ENCODE measurements around the gene DOCK1.
"Not testable (repeated sequence)": the region's sequence is repeated elsewhere in the genome, so short reads cannot be mapped to it uniquely, and the experiment has no call there.

The DOCK1 gene

DNA sequence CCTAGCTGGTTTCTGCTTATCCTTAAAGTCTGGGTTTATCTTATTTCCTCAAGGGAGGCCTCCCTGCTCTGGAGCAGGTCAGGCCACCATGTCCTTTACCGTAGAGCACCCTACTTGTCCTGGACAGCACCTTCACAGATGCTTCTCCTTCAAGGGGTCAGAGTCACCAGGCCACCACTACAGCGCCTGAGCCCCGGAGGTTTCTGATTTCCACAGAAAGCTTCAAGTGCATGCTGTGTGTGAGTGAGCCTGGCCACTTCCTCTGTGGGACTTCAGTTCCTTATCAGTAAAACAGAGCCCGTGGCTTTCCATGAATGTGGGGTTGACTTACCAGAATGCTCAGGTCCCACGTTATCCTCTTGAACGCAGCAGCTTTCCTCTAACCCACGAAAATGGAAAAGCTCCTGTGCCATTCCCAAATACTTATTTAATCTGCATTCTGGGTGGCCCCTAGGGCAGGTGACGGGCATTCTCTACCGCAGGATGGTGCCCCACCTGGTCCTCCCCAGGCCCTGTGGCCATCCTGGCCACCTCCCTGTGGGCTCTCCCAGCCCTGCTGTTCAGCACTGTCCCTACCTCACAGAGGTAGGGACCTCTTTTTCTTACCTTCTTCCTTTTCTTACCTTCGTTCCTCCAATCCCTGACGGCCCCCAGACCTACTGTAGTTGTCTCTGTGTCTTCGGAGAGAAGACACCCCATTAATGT, 1.4 kb upstream of the DOCK1 start:
- no peak for DNase-seq

DNA sequence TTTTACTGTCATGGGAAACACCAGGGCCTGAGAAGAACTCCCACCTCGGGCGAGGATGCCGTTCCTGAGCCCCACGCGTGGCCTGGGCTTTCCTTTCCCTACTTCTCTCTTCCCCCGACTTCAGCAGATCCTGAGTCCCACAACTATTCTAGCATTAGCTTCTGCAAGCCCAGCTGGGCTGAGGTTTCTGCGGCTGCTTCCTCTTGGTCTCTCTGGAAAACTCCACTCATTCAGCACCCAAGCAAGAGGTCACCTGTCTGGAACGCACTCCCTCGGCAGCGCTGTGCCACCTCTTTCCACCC, 761 bp upstream of the DOCK1 start:
- no peak for DNase-seq

DNA sequence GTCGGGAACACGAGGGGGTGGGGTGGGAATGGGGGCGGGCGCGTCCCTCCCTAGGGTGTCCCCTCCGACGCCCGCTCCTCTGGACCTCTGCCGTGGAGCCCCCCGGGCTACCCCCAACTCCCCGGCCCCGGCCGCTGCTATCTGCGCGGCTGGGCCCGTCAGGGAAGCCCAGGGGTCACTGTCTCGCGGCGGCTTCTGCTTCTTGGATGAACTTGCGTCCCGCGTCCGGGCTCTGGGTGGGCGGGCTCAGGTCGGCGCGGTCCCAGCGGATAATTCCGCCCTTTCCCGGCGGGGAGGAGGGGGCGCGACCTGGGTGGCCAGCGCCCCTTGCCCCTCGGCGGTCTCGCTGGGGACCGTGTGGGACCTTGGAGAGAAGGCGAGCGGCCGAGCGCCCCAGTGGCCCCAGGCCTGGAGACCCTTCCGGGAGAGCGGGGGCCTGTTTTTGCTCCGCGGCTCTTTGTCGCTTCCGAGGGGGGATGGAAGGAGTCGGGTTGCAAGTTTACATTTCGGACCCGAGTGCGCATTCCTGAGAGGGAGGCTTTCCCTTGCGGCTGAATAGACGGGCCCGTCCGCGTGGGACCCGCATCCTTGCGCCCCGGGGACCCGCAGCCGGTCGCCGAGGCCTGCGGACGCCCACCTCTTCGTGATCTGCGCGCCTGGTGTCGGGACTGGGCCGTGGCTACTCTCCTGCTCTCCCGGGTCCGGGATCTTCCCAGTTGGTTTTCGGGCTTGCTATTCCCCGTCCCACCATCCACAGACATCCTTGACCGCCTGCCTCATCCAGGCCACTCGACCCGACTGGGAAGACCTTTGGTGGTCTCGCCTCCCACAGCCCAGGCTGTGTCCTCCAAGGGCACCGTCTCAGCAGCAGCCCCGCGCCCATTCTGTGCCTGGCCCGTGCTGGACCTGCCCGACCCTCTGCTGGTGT, 812 bp downstream of the DOCK1 start:
- DNase-seq = no peak

DNA sequence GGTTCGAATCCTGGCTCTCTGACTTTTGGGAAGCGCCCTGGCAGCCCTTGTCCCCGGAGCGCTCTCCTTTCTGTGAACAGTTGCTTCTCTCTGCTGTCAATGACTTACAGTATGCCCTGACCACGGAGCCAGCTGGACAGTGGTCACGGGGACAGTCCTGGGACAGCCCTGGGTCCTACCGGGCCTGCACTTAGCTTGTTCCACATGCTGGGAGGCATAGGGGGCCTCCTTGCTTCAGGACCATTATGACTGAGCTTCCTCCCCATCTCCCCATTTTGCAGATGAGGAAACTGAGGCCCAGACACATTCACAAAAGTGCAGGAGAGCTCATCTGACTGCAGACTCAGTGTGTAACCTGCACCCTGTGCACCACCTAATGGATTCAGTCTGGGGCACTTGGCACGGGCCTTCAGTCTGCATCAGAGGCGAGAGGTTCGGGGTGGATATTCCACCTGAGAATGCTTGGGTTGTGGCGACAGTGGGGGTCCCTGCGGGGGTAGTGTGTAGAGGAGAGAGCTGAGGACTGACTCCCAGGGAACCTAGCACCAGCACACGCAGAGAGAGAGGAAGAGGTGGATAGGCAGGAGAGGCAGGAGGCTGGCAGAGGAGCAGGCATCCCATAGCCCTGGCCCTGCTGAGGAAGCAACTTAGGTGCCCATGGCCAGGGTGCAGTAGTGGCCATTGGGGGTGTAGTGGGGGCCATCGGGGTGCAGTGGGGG, 1.6 kb downstream of the DOCK1 start:
- no peak for DNase-seq

DNA sequence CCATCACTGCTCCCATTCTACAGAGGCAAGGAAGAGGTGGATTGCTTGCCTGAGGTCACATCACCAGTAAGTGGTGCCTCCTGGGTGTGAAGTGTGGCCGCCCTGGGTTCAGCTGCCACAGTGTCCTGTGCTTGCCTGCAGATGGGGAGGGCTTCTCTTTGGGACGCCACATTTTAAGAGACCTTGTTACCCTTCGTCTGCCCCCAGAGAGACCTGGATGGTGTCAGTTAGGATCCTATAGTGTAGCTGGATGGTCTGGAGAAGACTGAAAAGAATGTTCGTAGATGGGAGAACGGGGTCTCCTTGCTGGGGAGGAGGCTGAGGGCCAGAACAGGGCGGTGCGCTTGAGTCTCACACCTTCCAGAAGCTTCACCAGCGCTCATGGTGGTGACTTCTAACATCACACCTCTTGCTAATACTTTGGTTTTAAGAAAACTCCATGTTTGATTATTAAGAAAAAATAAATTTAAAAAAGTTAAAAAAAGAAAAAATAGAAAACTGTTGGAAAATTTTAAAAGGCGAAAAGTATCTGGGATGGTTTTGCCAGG, 2.3 kb downstream of the DOCK1 start:
- DNase-seq = no peak

DNA sequence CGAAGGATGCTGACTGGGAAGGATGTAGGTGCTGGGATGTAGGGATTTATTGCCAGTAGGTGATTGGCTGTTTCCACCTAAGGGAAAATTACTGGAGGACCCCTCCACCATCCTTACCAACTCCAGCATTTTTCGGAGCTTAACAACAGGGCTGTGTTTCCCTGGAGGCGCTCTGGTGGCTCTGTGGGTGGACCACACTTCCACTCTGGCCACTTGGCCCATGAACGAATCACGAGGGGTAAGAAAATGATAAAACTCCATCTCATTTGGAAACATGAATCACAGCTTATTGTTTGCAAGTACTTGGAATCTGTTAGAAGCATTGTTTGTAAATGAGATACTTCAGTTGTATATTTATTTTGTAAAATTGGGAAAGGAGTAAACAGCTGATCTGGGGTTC, 3.0 kb downstream of the DOCK1 start:
- DNase-seq = no peak

DNA sequence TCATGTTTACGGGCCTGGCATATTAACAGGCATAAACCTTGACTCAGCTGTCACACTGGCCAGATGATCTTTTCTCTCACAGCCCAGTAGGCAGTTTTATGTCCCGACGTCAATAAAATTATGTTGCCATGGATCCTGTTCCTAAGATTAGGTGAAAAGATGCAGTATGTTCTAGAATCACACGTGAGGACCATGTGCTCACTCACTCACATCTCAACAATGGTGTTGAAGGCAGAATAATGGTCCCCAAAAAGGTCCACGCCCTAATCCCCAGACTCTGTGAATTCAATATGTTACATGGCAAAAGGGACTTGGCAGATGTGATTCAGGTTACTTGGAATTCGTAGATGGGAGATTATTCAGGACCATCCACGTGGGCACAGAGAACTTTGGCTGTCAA, 3.5 kb downstream of the DOCK1 start:
- no peak for DNase-seq

DNA sequence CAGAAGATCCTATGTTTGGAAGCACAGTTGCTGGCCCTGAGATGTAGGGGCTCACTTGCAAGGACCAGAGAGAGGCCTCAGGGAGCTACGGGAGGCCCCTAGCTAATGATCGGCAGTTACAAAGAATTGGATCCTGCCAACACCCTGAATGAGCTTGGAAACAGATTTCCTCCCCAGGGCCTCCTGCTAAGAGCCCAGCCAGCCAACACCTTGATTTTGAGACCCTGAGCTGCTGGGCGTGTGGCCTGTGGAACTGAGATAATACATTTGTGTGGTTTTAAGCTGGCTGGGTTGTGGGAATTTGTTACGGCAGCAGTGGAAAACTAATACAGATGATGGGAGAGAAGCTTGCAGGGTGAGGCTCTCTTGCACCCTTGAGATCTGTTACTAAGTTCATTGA, 3.9 kb downstream of the DOCK1 start:
- DNase-seq = no peak

DNA sequence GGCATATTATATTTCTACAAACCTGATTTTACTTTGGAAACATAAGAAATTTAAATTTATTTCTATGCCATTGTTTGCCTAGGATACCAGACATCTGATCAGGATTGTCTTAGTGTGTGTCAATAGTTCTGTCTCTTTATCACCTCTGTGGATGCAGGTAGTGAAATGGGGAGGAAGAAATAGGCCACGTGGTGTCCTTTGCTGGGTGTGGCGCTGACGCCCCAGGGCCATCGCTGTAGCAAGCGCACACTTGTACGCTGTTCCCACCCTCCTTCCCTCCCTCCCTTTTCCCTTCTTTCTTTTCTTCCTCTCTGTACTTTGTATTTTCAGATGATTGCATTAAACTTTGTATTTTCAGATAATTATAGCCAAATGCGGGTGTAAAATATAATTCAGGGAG, 5.0 kb downstream of the DOCK1 start:
- DNase-seq = no peak

DNA sequence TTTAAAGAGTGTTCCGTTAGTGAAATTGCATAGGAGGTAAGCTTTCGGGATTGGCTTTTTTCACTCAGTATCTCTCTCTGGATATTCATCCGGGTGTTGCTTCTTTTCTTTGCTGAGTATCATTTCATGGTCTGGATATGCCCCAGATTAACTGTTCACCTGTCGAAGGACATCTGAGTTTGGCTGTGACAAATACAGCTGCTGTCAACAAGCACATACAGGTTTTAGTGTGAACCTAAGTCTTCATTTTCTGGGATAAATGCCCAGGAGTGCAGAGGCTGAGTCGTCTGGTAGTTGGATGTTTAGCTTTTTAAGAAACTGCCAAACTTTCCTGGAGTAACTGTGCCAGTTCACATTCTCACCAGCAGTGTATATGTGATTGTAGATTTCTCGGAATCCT, 5.6 kb downstream of the DOCK1 start:
- no peak for DNase-seq

DNA sequence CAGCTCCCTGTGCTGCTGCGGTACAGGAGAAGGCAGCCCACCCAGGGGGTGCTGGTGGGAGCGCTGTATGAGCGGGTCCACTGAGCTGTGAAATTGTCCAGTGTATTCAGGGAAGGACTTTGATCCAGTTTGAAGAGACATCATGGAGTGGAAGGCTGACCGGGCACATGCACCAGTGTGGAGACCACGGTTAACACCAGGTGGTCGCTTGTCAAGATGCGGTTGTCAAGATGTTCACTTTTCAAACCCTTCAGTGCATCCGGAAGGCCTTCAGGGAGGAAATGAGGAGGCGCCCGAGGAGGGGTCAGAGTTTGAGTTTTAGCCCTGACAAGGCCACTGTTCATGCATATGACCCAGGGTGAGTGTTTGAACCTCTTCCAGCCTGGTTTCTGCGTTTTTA, 6.1 kb downstream of the DOCK1 start:
- no peak for DNase-seq

DNA sequence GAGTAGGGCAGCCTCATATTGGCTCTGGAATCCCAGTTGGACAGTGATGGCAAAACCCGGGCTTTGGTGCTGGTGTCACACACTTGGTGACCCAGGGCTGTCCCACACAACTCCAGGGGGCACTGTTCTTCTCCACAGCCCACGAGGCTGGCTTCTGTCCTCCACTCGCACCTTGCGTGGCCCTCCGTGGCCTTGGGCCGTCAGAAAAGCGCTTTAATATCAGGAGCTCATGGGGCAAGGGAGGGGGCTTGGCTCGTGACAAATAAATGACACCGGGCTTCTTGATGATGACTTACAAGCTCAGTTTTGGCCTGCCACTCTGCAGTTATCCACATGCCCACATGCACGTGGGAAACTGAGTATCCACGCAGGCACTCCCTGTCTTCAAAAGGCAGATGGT, 8.1 kb downstream of the DOCK1 start:
- DNase-seq = no peak

DNA sequence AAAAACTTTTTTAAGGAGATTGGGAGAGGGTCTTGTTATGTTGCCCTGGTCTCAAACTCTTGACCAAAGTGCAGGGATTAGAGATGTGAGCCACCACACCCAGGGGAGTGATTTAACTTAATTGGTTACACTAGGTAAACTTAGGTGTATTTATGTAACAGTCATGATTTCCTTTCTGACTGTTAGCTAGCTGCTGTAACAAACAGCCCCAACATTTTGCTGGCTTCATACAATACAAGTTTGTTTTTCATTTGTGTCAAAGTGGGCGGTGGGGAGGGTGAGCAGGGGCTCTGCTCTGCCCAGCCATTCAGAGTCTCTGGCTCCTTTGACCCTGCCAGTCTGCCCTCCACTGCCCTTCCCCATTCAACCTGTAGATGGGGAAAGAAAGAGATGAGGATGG, 9.3 kb downstream of the DOCK1 start:
- no peak for DNase-seq

DNA sequence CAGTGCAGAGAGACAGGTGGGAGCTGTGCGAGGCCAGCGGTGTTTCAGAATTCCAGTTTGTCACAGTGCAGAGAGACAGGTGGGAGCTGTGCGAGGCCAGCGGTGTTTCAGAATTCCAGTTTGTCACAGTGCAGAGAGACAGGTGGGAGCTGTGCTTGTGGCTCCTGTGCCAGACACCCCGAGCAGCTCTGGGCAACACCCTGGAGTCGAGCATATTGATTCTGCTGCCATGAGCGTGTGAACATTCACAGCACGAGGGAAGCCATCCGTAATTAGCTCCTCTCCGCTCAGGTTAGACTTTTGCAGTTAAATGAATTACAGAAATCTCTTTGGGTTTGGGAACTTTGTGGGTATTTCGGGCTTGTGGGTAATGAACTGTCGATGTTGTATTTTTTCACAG, 11.7 kb downstream of the DOCK1 start:
- DNase-seq = not testable (repeated sequence)

DNA sequence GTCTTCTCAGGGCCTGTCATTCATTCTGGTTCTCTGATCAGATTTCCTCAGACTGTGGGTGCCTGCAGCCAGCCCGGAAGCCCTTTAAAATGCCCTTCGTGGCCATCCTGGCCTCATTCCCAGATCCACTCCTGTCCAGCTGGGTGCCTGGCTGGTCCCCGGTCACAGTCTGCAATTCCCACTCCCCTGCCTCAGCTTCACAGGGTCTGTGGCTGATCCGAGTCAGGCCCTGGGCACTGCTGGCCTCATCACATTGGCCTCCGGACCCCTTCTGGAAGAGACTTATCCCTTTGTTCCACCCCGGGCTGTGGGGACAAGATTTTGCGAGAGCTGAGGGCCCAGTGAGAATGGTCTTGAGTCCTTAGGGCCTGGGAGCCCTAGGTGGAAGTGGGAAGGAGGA, 12.1 kb downstream of the DOCK1 start:
- DNase-seq = no peak

DNA sequence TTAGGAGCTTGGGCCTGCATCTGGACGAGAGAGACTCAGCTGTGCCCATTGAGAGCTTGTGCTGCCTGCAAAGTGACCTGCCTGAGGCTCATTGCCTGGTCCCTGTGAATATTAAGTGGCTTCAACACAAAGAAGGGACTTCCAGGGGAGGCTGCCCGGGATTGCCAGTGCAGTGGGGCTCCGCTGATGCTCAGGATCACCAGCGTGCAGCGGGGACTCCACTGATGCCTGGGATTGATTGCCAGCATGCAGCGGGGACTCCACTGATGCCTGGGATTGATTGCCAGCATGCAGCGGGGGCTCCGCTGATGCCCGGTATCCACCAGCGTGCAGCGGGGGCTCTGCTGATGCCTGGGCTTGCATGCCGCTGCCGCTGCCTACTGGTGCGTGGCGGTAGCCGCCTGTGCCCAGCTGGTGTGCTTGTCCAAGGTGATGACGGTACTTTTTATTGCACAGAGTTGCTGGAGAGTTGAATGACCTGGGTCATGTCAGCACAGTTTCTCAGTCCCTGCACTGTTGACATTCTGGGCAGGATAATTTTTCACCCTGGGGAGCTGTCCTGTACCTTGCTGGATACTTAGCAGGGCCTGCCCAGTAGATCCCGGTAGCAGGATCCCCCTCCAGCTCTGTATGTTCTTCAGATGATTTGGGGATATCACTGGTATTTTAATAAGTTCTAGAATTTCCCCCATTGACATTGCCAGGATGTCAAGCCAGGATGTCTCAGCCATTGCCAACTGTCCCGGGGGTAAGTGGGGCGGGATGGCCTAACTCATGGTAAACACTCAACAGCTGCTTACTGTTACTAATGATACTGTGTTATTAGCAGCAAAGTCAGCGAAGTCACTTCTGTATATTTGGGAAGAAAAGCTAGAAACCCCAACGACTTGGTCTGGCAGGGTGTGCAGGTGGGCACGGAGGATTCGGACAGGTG, 13.0 kb downstream of the DOCK1 start:
- no peak for DNase-seq

DNA sequence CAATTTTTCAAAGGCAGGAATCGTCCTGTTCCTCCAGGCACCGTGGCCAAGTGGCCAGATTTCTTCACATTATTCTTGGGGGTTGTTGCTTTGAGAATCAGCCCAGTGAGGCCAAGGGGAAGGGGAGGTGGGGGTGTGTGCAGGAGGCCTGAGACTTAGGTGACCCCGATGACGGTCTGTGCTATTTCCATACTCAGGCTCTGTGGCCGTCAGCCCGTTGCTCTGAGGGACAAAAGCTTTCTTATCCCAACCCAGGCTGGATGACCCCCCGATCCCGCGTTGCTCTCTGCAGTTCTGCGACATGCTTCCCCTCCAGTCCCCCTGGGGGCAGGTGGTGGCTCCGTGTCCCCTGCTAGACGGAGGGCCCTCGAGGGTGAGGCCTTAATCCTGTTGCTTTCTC, 14.2 kb downstream of the DOCK1 start:
- no peak for DNase-seq

DNA sequence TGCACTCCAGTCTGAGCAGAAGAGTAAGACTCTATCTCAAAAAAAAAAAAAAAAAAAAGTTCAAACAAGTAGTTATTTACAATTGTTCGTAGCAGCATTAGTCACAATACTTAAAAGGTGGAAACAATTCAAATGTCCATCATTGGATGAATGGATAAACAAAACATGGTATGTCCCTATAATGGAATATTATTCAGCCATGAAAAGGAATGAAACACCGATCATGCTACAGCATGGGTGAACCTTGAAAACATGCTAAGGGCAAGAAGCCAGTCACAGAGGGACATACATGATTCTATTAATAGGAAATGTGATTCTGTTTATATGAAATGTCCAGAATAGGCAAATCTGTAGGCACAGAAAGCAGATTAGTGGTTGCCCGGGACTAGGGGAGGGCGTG, 15.9 kb downstream of the DOCK1 start:
- DNase-seq = no peak

DNA sequence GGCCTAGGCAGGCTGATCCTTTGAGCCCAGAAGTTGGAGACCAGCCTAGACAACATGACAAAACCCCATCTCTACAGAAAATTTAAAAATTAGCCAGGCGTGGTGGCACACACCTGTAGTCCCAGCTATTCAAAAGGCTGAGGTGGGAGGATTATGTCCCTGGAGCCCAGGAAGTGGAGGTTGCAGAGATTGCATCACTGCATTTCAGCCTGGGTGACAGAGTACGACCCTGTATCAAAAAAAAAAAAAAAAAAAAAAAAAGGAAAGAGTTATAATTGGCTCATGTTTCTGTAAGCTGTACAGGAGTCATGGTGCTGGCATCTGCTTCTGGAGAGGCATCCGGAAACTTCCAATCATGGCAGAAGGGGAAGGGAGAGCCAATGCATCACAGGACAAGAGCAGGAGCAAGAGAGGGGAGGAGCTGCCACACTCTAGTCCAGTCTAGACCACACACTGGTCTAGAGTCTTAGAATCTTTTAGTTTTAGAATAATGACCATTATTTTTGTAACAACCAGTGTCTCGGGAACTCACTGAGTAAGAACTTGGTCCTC, 16.8 kb downstream of the DOCK1 start:
- no peak for DNase-seq

DNA sequence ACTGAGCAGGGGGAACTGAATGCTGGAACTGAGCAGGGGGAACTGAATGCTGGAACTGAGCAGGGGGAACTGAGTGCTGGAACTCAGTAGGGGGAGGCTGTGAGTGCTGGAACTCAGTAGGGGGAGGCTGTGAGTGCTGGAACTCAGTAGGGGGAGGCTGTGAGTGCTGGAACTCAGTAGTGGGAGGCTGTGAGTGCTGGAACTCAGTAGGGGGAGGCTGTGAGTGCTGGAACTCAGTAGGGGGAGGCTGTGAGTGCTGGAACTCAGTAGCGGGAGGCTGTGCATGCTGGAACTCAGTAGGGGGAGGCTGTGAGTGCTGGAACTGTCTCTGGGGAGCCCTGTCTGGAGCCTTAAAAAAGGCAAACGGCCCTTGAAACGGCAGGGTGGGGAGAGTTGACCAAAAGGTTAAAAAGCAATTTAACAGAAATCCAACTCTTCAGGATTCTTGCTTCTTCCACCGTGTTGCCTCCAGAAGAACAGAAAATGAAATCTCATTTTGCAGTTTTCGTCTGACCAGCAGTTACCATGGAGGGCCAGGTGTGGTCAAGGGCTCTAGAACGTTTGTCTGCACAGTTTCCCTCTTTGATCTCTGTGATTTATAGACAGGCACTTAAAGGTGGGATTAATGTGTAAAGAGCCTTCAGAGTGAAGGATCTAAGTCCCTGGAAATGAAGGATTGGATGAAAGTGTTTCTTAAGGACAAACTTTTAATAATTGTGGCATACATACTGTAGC, 19.1 kb downstream of the DOCK1 start:
- DNase-seq = no peak

DNA sequence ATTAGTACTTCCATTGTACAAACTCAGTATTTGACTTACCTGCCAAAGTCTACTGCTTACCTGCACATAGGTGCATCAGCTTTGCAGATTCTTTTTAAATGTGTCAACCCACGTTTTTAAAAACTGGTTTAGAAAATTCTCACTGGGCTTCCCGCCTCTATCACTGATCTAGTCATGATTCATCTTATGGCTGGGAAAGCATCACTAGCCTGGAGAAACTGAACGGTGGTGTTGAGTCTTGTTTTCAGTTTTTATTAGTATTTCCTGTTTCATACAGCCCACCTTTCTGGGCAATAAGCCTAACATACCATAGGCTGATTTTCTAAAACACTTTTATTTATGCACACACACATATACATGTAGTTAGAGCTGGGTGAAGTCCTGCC, 19.7 kb downstream of the DOCK1 start:
- DNase-seq = no peak

DNA sequence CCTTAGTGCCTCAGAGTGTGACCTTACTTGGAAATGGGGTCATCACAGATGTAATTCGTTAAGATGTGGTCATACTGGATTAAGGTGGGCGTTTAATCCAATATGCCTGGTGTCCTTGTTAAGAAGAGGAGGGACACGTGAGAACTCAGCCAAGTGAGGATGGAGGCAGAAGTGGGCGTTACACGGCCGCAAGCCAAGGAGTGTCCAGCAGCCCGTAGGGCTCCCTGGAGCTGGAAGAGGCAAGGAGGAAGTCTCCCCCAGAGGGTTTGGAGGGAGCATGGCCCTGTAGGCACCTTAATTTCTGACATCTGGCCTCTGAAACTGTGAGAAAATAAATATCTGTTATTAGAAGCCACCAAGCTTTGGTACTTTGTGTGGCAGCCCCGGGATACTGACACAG, 21.3 kb downstream of the DOCK1 start:
- no peak for DNase-seq
